Hepatocyte (in vitro differentiated cells): Measurements from ENCODE around the gene TMEM178A.

Experiments
- EZH2 ChIP-seq: fragments of 200-600 bp; sonication (generic); IDR thresholded peaks from 2 replicates; pipeline ENCODE4 v1.6.1; 2016; ENCODE audit warnings: antibody characterized with exemption, mild to moderate bottlenecking, borderline replicate concordance
- EZH2phosphoT487 ChIP-seq: fragments of 200-600 bp; sonication (generic); IDR thresholded peaks from one replicate; pipeline ENCODE4 v1.6.1; 2018; ENCODE audit warnings: antibody characterized with exemption, mild to moderate bottlenecking, low read depth, moderate library complexity; ENCODE audit not compliant: unreplicated experiment, severe bottlenecking
- TF ChIP-seq, protein P1 (sequence below): fragments of 200-600 bp; sonication (generic); IDR thresholded peaks from 2 replicates; pipeline ENCODE4 v1.5.1; 2016; ENCODE audit warnings: antibody characterized with exemption, mild to moderate bottlenecking; ENCODE audit not compliant: poor library complexity

DNA sequence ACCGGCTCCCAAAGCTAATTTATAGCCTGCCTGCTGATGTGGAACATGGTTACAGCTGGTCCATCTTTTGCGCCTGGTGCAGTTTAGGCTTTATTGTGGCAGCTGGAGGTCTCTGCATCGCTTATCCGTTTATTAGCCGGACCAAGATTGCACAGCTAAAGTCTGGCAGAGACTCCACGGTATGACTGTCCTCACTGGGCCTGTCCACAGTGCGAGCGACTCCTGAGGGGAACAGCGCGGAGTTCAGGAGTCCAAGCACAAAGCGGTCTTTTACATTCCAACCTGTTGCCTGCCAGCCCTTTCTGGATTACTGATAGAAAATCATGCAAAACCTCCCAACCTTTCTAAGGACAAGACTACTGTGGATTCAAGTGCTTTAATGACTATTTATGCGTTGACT, 51.4 kb downstream of the TMEM178A start:
- TF ChIP-seq, protein P1, sequence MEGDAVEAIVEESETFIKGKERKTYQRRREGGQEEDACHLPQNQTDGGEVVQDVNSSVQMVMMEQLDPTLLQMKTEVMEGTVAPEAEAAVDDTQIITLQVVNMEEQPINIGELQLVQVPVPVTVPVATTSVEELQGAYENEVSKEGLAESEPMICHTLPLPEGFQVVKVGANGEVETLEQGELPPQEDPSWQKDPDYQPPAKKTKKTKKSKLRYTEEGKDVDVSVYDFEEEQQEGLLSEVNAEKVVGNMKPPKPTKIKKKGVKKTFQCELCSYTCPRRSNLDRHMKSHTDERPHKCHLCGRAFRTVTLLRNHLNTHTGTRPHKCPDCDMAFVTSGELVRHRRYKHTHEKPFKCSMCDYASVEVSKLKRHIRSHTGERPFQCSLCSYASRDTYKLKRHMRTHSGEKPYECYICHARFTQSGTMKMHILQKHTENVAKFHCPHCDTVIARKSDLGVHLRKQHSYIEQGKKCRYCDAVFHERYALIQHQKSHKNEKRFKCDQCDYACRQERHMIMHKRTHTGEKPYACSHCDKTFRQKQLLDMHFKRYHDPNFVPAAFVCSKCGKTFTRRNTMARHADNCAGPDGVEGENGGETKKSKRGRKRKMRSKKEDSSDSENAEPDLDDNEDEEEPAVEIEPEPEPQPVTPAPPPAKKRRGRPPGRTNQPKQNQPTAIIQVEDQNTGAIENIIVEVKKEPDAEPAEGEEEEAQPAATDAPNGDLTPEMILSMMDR: no peak
- TF ChIP-seq EZH2phosphoT487: no peak
- TF ChIP-seq EZH2: no peak
